Spleen (tissue), 11 donors: Measurements from ENCODE around the gene OLA1. TPM values are rescaled to one million over a fixed set of nuclear protein-coding genes. Genes with fewer than 3 reads are reported as not detected.

Experiments
- DNase-seq: peaks from one replicate; pipeline ENCODE4 v3.0.0-alpha.2; 2020
- H3K27ac ChIP-seq, 8 donors: fragments of 200-600 bp; sonication (generic) in 7 of 8; 1 replicate in 4 of 8; 2 replicates in 4 of 8; pipeline versions ENCODE4 v1.5.0 to v1.8.0; 2016 to 2021; ENCODE audit warnings: inconsistent platforms in 4 of 8, mild to moderate bottlenecking in 4 of 8, moderate library complexity in 1 of 8
- H3K27me3 ChIP-seq, 7 donors: fragments of 200-600 bp; sonication (generic) in 6 of 7; replicated peaks in 1 of 7; 1 replicate in 4 of 7; 2 replicates in 3 of 7; pipeline versions ENCODE4 v1.5.0 to v1.8.0; 2016 to 2021; ENCODE audit warnings: inconsistent platforms in 3 of 7, mild to moderate bottlenecking in 1 of 7
- H3K36me3 ChIP-seq, 6 donors: fragments of 200-600 bp; sonication (generic) in 5 of 6; 1 replicate in 4 of 6; 2 replicates in 2 of 6; pipeline versions ENCODE4 v1.5.0 to v1.8.0; 2016 to 2021; ENCODE audit warnings: inconsistent platforms in 2 of 6
- H3K4me1 ChIP-seq, 6 donors: fragments of 200-600 bp; sonication (generic) in 5 of 6; 1 replicate in 3 of 6; 2 replicates in 3 of 6; pipeline versions ENCODE4 v1.5.0 to v1.8.0; 2016 to 2021; ENCODE audit warnings: inconsistent platforms in 3 of 6
- H3K4me3 ChIP-seq, 8 donors: fragments of 200-600 bp; sonication (generic) in 7 of 8; 1 replicate in 4 of 8; 2 replicates in 4 of 8; pipeline versions ENCODE4 v1.5.0 to v1.8.0; 2016 to 2021; ENCODE audit warnings: inconsistent platforms in 4 of 8, mild to moderate bottlenecking in 4 of 8, moderate library complexity in 2 of 8
- H3K9me3 ChIP-seq, 8 donors: fragments of 200-600 bp; sonication (generic) in 7 of 8; 1 replicate in 4 of 8; 2 replicates in 4 of 8; pipeline versions ENCODE4 v1.5.0 to v1.8.0; 2016 to 2021; ENCODE audit warnings: inconsistent platforms in 4 of 8
- POLR2A ChIP-seq, 3 donors: fragments of 450-650 bp; IDR thresholded peaks; one replicate each; pipeline ENCODE4 v1.5.1; 2017; ENCODE audit warnings: antibody characterized with exemption in 3 of 3, mild to moderate bottlenecking in 1 of 3
- POLR2AphosphoS5 ChIP-seq, 3 donors: sonication (generic); formaldehyde crosslinking; IDR thresholded peaks; one replicate each; pipeline ENCODE4 v1.5.1; 2017; ENCODE audit warnings: antibody characterized with exemption in 3 of 3
- WGBS, 5 donors: extraction: QIAGEN DNeasy Blood & Tissue Kit in 3 of 5; methylation state at CpG; one replicate each; pipeline versions ENCODE4 v1.1.5 to v1.1.7; 2013 to 2018; 5-methylcytosine and 5-hydroxymethylcytosine counted together
- intact Hi-C: fragments of 100-400 bp; cut with DNase I; formaldehyde crosslinking; loops from one replicate; pipeline ENCODE4 v1.15.0; 2023; ENCODE audit warnings: low total_unique reads
- polyA plus RNA-seq, 3 donors: library from polyadenylated mRNA; stranded (reverse); fragments of 200-250 nt; gene quantifications; one replicate each; pipeline ENCODE4 v1.2.1, GENCODE V29; 2013
- total RNA-seq, 7 donors: library from RNA; depleted of rRNA in 3 of 7; stranded (reverse); fragments of >200 nt in 3 of 7; fragmentation: NEBNext Ultra II Directional in 4 of 7; extraction: Animal tissue kit (Norgen Biotek cat#: 25700) in 4 of 7; gene quantifications; one replicate each; pipeline versions ENCODE4 v1.1.0 to v1.2.1, GENCODE V29; 2016 to 2021
- TF ChIP-seq, protein P1 (sequence below), 11 experiments: fragments of 200-600 bp in 7 of 11; fragments of 450-650 bp in 4 of 11; sonication (generic) in 4 of 11; IDR thresholded peaks in 8 of 11; conservative IDR thresholded peaks in 3 of 11; 1 replicate in 7 of 11; 2 replicates in 4 of 11; pipeline versions ENCODE4 v1.4.0 to v1.8.0; 2016 to 2021; ENCODE audit warnings: antibody characterized with exemption in 11 of 11, inconsistent platforms in 4 of 11, mild to moderate bottlenecking in 1 of 11
- donor health status: healthy with polysubstance abuse.
- donor health status: DM: no; HTN: no; CAD: no; lungs with moderate emphysema.
- donor health status: DM: no; HTN: no; CAD: no.
- donor health status: Bipolar disorder and iron deficiency.
- donor health status: healthy.
- donor health status: DM: no; HTN: no; CAD: no.
- donor health status: DM: yes; HTN: yes; CAD: no.

The OLA1 gene
- total and polyA plus RNA-seq, 10 donors = 35.0 to 66.0 (median 42.0) TPM

DNA sequence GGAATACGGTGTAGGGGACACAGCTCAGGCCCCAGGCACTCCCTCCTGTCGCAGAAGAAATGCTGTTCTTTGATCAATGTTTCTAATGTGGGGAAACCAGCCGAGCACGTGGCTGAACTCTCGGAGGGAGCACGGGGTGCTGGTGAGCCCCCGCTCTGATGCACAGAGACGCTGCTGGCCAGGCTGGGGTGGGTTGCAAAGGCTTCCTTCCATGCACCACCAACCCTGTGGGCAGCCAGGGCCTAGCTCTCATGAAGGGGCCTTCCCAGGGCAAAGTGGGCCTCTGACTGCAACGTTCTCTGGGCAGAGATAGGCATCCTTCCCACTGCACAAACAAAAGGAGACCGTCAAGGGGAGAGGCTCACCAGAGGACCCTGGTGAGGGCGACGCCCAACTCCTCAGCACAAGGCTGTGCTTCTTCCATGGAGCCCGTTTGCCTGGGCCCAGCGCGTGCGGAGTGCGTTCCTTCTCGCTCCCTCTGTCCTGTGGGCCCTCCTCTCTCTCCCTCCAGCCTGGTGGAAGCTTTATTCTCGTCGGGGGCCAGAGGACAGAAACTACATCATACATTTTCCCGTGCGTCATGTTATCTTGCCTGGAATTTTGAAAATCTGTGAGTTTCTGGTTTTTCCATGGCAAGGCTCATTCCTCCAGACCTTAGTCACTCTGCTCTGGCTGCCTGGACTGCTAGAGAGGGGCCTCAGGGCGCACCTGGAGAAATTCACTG, 222.0 kb downstream of the OLA1 start:
- TF ChIP-seq POLR2AphosphoS5 (IDR thresholded peaks at IDR 0.05) (no peak), POLR2A (IDR thresholded peaks at IDR 0.05) (no peak)
- TF ChIP-seq, protein P1, sequence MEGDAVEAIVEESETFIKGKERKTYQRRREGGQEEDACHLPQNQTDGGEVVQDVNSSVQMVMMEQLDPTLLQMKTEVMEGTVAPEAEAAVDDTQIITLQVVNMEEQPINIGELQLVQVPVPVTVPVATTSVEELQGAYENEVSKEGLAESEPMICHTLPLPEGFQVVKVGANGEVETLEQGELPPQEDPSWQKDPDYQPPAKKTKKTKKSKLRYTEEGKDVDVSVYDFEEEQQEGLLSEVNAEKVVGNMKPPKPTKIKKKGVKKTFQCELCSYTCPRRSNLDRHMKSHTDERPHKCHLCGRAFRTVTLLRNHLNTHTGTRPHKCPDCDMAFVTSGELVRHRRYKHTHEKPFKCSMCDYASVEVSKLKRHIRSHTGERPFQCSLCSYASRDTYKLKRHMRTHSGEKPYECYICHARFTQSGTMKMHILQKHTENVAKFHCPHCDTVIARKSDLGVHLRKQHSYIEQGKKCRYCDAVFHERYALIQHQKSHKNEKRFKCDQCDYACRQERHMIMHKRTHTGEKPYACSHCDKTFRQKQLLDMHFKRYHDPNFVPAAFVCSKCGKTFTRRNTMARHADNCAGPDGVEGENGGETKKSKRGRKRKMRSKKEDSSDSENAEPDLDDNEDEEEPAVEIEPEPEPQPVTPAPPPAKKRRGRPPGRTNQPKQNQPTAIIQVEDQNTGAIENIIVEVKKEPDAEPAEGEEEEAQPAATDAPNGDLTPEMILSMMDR (IDR thresholded peaks at IDR 0.05 in 8 of 11, conservative IDR thresholded peaks at IDR 0.05 in 3 of 11) = no peak
- Histone ChIP-seq H3K4me1 (peaks cover 0 to 74% (median 22%) of the 10 kb centered on the region in 6 donors), H3K27me3 (no peaks in the 10 kb centered on the region), H3K9me3 (no peaks in the 10 kb centered on the region), H3K4me3 (peak overlapping the region in 1 of 8 donors; percentile 45), H3K27ac (peak overlapping the region in 7 of 8 donors; percentile 77 to 95 (median 88)), H3K36me3 (no peaks in the 10 kb centered on the region)
- intact Hi-C loops = no loop called here
- DNase-seq = no peak
- WGBS, 5 donors = 82 to 94% (median 90%) methylated on average over 21 to 23 of the region's 23 CpGs

DNA sequence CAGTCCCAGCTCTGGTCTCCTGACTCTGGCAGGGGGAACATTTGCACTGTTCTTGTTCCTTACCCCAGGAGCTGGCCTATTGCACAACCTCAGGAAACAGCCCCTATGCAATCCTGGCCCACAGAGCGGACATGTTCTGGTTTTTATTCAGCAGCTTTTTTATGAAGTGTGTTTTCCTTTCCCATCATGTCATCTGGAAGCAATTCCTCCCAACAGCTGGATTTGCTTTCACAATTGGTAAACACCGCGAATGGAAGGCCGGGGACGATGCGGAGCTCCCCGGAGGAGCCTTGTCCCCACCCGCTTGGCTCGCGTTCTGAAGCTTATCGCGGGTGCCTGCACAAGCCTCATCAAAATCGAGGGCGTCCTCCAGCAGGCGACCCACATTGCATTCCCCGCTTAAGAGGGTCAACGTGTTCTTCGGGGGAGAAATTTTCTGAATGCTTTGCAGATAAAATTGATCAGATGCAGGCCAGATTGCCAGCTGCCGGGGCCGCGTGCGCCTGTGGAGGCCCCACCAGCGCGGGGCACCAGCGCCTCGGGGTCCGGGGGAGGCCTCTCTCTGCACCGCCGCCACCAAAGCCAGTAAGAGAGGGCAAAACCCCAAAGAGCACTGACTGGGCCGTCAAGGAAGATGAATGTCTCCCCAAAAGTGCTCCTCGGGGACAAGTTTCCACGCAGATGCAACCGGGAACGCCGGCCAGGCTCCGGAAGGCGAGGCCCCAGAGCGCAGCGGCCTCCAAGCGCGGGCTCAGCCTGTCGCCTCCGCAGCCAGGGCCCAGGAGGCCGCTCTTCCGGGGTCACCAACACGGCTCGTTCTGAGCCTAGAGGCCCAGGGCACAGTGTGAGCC, 222.8 kb downstream of the OLA1 start:
- TF ChIP-seq POLR2AphosphoS5 (IDR thresholded peaks at IDR 0.05) = peak; percentile 54 to 76 (median 63)
- peak in 1 of 3 donors; percentile 42 for TF ChIP-seq POLR2A (IDR thresholded peaks at IDR 0.05)
- TF ChIP-seq, protein P1 (IDR thresholded peaks at IDR 0.05 in 8 of 11, conservative IDR thresholded peaks at IDR 0.05 in 3 of 11) = no peak
- Histone ChIP-seq H3K4me1 (peaks cover 0 to 77% (median 28%) of the 10 kb centered on the region in 6 donors), H3K9me3 (no peaks in the 10 kb centered on the region), H3K27ac (peak overlapping the region in 7 of 8 donors; percentile 77 to 95 (median 88)), H3K4me3 (peak overlapping the region in 1 of 8 donors; percentile 45), H3K27me3 (no peaks in the 10 kb centered on the region), H3K36me3 (no peaks in the 10 kb centered on the region)
- WGBS, 5 donors = 70 to 87% (median 75%) methylated on average over 18 to 47 of the region's 47 CpGs
- intact Hi-C loops = no loop called here
- no peak for DNase-seq

DNA sequence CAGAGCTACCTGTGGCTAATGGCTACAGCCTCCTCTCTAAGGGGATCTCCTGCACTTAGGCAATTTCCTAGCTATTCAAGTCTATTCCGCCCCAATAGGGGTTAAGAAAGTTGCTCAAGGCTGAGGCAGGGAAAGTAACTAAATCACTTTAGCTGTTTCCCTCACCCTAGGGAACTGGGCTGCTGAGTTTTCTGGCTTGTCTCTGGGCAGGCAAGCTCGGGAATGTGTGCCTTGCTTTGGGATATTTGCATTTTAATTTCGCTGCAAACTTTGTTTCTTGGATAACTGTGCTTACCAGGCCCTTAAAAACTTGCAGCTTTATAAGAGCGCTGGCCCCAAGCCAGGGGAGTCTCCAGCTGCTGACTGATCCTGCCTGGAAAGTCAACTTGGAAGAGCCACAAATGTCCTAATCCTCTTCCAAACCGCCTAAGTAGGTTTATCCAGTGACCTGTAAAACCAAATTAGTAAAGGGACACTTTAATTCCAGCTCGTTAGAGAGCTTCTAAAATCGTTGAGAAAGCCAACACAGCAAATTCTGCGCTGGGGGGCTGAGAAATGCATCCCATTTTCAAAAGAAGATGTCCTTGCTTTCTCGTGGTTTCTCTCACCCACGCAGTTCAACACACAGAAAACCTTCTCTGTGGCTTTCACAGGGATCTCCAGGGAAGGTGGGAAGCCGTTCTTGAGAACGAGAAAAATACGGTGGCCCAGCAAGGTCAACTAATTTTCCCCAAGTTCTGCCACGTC, 223.6 kb downstream of the OLA1 start:
- H3K4me3 ChIP-seq = peak overlapping the region in 1 of 8 donors; percentile 45
- peaks cover 0 to 77% (median 28%) of the 10 kb centered on the region in 6 donors for H3K4me1 ChIP-seq
- WGBS, 5 donors = 46 to 63% (median 51%) methylated on average over 14 of the region's 14 CpGs
- H3K27me3 ChIP-seq = no peaks in the 10 kb centered on the region
- H3K27ac ChIP-seq = peak overlapping the region in 7 of 8 donors; percentile 77 to 95 (median 88)
- H3K9me3 ChIP-seq = no peaks in the 10 kb centered on the region
- no peaks in the 10 kb centered on the region for H3K36me3 ChIP-seq
- intact Hi-C loops = no loop called here
- no peak for DNase-seq
- TF ChIP-seq POLR2A (IDR thresholded peaks at IDR 0.05) (no peak), POLR2AphosphoS5 (IDR thresholded peaks at IDR 0.05) (no peak)
- TF ChIP-seq, protein P1 (IDR thresholded peaks at IDR 0.05 in 8 of 11, conservative IDR thresholded peaks at IDR 0.05 in 3 of 11) = no peak
